Raji (cell line): ENCODE measurements around the gene P2RX1.

Source experiments
- POLR2A ChIP-seq: IDR thresholded peaks from 2 replicates; pipeline ENCODE4 v1.6.1; 2011; ENCODE audit warnings: low read depth, low read length, control low read depth; ENCODE audit not compliant: insufficient read depth

Gene P2RX1

GRCh38 chr17:3875317-3875716 lies 40.9 kb downstream of the P2RX1 start:
- no peak for TF ChIP-seq POLR2A

DNA sequence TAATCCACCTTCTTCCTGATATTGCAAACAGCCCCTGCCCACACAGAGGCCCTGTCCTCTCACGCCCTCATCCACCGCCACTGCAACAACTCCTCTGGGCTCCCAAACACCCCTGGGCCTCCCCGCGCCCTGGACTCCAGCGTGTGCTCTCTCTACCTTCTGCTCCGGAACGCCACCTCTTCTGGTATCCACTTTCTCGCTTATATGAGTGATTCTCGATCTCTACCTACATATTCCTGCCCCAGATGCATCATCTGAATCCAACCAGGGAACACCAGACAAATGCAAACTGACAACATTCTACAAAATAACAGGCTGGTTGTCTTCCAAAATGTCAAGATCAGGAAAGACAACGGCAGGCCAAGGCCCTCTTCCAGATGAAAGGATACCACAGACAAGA lies 42.4 kb downstream of the P2RX1 start:
- TF ChIP-seq POLR2A: no peak

DNA sequence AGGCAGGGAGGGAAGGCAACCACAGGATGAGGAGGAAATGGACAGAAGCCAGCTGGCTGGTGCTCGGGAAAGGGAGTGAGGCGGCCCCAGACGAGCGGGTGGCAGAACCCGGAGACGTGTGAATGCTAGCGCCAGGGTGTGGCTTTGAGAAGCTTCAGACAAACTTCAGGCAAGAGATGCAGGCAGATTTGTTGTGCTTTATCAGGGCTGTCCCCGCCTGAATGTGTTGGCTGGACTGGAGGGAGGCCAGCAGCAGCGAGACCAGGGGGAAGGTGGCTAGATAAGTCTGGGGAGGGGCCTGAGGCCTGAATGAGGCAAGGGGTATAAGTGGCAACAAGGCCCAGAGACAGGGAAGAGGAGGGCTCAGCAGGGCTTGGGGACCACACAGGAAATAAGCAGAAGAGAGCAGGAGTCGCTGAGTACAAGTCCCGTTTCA lies 45.4 kb downstream of the P2RX1 start:
- no peak for TF ChIP-seq POLR2A

- TF ChIP-seq POLR2A: no peak
Measured at GRCh38 chr17:3867606-3868005, 48.7 kb downstream of the P2RX1 start.

- no peak for TF ChIP-seq POLR2A
Measured at GRCh38 chr17:3867106-3867505, 49.2 kb downstream of the P2RX1 start.

GRCh38 chr17:3866276-3866675 lies 50.0 kb downstream of the P2RX1 start:
- TF ChIP-seq POLR2A: no peak

DNA sequence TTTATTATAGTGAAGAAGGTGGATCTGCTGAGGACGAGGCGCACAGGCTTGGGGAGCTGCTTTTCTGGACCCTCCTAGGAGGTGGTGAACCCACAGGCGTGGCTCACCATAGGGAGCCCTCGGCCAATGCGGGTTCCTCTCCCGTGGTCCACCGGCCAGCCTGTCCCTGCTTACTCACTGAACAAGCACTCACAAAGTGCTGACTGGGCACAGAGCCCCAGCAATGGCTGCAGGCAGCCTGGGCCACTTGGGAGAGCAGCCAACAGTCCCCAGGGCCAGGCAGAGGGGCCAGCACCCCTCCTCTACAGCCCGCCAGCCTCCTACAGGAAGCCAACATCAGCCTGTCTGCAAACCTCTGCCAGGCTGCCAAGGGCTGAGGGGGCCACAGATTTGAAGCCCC lies 51.1 kb downstream of the P2RX1 start:
- TF ChIP-seq POLR2A: no peak

DNA sequence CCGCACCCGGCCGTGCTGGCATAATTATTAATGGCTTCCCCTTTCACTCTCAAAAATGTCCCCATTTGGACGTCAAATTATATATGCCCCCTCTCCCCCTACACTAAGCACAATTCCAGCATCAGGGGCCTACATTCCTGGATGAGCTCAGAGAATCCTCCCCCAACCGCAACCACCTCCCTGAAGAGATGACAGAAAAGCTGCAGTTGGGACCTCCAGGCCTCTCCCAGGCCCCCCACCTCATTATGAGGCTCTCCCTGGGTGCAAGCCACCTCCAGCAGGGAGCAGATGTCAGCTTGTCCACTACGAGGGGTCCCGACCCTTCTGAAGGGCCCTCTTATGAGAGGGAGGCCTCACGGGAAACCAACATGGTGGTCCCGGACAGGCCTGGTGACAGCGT lies 51.7 kb downstream of the P2RX1 start:
- TF ChIP-seq POLR2A: no peak

- no peak for TF ChIP-seq POLR2A
Measured at GRCh38 chr17:3861761-3862681, 54.2 kb downstream of the P2RX1 start.

DNA sequence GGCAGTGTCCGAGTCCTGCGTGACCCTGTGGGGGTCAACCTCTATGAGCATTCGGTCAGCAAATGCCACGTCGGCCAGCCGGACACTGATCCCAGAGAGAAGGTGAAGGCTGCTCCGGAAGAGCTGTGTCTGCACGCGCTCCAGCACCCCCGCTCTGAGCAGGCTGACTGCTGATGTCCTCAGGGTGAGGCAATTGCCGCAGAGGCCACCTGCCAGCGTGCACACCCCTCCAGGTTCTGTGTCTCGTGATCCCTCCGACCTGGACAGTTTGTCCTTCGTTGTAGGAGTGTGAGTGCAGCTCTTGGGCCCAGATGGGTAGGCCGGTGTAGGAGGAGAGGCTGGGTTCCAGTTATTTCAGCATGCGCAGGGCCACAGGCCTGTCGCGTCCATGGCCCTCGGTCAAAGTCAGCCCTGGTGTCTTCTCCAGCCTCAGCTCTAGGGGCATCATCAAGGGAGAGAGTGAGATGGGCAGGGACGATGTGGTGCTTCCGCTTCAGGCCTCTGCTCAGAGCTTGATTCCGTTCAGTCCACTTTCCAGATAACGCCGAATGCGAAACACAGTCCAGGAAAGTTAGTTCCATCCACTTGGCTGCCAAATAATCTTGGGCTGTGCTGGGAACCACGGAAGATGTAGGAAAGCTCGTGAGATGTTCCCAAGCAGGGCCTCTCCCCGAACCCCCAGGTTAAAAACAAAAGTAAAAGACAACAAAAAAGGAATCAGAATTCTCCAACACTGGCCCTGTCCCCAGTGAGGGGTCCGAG lies 55.1 kb downstream of the P2RX1 start:
- no peak for TF ChIP-seq POLR2A

DNA sequence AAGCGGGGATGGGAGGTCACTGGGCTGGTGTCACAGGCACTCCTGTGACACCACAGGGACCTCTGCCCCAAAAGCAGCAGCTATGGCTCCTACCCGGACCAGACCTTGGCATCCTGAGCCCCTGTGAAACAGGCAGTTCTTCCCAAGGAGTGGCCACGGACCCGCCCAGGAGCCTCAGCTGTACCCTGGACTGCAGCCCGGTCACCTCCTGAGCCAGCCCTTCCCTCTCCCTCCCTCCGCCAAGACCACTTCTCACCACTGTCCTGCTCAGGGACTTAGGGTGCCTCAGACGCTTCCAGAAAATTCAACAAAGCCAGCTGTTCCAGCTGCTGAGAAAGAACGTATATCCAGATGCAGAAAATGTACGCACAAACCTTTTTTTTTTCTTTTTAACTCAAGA lies 56.3 kb downstream of the P2RX1 start:
- TF ChIP-seq POLR2A: no peak

DNA sequence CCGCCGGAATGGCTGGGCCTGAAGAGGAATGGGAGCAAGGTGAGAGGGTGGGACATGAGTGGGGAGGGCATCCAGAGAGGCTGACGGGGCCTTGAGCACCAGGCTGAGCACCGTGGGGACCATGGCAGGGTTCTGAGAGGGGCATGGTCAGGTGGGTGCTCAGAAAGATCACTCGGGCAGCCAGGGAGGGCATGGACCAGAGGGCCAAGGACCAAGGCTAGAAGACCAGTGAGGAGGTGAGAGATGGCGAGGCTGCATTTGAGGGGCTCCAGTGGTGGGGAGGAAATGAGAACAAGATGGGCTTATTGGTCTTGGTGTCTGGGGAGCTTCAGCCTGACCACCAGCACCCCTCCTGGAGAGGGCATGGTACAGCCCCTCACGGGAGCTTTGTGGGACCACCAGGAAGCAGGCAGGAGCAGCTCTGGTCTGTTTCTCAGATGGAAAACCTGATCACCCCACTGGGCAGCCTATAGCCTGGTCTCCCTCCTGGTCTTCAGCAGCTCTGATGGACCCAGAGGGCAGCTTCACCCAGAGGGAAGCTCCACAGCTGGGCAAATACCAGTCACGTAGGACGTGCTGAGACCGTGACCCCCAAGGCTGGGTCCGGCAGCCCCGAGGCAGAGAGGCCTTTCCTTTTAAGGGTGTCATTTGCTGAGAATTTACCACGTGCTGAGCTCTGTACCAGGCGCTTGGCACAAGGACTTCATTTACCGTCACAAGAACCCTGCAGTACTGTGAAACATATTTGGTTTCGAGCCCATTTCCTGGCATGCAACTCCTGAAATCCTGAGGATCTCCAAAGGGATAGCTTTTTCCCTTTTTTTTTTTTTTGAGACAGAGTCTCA lies 58.8 kb downstream of the P2RX1 start:
- no peak for TF ChIP-seq POLR2A

- no peak for TF ChIP-seq POLR2A
Measured at GRCh38 chr17:3852561-3852960, 63.7 kb downstream of the P2RX1 start.

GRCh38 chr17:3851461-3852100 lies 64.7 kb downstream of the P2RX1 start:
- no peak for TF ChIP-seq POLR2A
